Measurements from ENCODE around the gene NFATC2.

The NFATC2 gene

DNA sequence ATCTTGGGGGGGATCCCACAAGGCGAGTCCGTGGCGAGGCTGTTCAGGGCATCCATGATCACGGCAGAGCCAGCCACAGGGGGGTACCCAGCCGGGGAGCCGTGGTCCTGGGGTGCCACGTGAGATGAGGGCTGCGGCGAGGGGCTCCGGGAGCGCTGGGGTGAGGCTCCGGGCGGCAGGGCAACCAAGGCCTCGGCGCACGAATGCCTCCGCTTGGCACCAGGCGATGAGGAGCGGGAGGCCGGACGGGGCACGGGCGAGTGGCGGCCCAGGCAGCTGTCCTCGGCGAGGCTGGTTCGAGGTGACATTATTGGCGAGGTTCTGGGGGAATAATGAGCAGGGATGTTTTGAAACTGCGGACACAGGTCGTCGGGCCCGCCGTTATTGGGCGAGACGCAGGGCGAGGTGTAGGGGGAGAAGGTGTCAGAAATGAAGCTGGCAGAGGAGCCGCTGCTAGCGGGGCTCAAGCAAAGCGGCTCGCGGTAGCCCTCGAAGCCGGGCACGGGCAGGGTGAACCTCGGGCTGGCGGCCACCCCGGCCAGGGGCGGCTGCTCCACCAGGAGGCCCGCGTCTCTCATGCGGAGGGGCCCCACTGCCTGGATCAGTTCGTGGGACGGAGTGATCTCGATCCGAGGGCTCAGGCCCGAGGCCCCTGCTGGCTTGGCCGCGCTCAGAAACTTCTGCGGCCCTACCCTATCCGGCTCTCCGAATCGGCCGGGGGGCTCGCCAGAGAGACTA lies 19.1 kb downstream of the NFATC2 start (continued):
- TF ChIP-seq ZIC2 (tag by site-specific recombination; IDR thresholded peaks at IDR 0.05) (no peak), ZNF549 (tag by site-specific recombination; IDR thresholded peaks at IDR 0.05) (no peak), ZNF621 (tag by site-specific recombination; IDR thresholded peaks at IDR 0.05) (no peak), MYNN (tag by site-specific recombination; IDR thresholded peaks at IDR 0.05; ENCODE audit: borderline replicate concordance) (no peak), ZNF624 (tag by site-specific recombination; IDR thresholded peaks at IDR 0.05) (no peak), EGR2 (tag by site-specific recombination; IDR thresholded peaks at IDR 0.05; ENCODE audit: low read depth) (no peak), GFI1B (tag by site-specific recombination; IDR thresholded peaks at IDR 0.05) (no peak), ZNF626 (tag by site-specific recombination; IDR thresholded peaks at IDR 0.05) (no peak), ZNF121 (tag by site-specific recombination; IDR thresholded peaks at IDR 0.05) (no peak)
- TF ChIP-seq, protein P1, sequence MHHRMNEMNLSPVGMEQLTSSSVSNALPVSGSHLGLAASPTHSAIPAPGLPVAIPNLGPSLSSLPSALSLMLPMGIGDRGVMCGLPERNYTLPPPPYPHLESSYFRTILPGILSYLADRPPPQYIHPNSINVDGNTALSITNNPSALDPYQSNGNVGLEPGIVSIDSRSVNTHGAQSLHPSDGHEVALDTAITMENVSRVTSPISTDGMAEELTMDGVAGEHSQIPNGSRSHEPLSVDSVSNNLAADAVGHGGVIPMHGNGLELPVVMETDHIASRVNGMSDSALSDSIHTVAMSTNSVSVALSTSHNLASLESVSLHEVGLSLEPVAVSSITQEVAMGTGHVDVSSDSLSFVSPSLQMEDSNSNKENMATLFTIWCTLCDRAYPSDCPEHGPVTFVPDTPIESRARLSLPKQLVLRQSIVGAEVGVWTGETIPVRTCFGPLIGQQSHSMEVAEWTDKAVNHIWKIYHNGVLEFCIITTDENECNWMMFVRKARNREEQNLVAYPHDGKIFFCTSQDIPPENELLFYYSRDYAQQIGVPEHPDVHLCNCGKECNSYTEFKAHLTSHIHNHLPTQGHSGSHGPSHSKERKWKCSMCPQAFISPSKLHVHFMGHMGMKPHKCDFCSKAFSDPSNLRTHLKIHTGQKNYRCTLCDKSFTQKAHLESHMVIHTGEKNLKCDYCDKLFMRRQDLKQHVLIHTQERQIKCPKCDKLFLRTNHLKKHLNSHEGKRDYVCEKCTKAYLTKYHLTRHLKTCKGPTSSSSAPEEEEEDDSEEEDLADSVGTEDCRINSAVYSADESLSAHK (tag by site-specific recombination; IDR thresholded peaks at IDR 0.05): no peak

DNA sequence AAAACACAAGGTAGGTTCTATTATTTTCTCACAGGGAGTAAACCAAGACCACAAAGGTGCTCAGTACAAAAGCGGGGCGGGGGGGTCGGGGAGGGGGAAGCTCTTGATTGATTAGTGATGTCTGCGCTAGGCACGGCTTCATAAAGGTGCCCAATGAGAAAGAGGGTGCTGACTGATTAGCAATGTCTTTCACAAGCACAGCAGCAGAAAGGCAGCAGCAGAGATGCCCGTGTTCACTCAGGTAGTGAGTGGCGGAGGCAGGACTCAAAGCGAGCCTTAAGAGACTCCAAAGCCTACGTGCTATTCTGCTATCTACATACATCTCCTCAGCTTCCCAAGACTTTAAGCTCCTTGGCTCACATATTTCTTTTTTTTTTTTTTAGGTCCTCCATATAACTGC lies 20.3 kb downstream of the NFATC2 start:
- CTCF ChIA-PET: no interaction called here
- POLR2A ChIA-PET: no interaction called here
- no peak overlapping the region for H3K4me3 ChIP-seq (ENCODE audit: low read depth, low read length)
- no peaks in the 10 kb centered on the region for H3K4me1 ChIP-seq (ENCODE audit: control insufficient read depth, insufficient read depth, low read length)
- no peak overlapping the region for H3K27ac ChIP-seq (ENCODE audit: extremely low read depth, low read depth, low read length)
- no peaks in the 10 kb centered on the region for H3K36me3 ChIP-seq (ENCODE audit: control insufficient read depth in 2 of 2, insufficient read depth in 1 of 2, low read length in 2 of 2)
- TF ChIP-seq ZNF311 (tag by site-specific recombination; IDR thresholded peaks at IDR 0.05; ENCODE audit: borderline replicate concordance) (no peak), ZNF473 (tag by site-specific recombination; IDR thresholded peaks at IDR 0.05) (no peak), ZBTB17 (tag by site-specific recombination; IDR thresholded peaks at IDR 0.05) (peak; percentile 13; the same call in 1 of the 2 replicates)
- H3K9me3 ChIP-seq (ENCODE audit: control insufficient read depth, insufficient read depth, low read depth, low read length): no peaks in the 10 kb centered on the region

DNA sequence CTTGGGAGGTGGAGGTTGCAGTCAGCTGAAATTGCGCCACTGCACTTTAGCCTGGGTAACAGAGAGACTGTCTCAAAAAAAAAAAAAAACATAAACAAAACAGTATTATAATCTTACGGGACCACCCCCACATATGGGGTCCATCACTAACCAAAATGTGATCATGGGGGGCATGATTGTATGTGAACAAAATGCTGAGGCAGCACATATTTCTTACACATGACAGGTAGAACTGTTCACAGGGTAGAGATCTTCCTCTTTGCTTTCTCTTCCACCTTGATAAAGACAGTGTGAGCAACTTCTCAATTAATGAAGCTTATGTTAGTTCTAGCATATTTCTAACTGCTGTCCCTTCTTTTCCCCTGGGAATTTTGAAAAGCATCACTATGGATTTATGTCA lies 24.7 kb downstream of the NFATC2 start:
- ChIA-PET CTCF (no interaction called here), POLR2A (no interaction called here)
- Histone ChIP-seq H3K4me3 (ENCODE audit: low read depth, low read length) (no peak overlapping the region), H3K9me3 (ENCODE audit: control insufficient read depth, insufficient read depth, low read depth, low read length) (no peaks in the 10 kb centered on the region), H3K27ac (ENCODE audit: extremely low read depth, low read depth, low read length) (no peak overlapping the region), H3K36me3 (ENCODE audit: control insufficient read depth in 2 of 2, insufficient read depth in 1 of 2, low read length in 2 of 2) (no peaks in the 10 kb centered on the region), H3K4me1 (ENCODE audit: control insufficient read depth, insufficient read depth, low read length) (no peaks in the 10 kb centered on the region)
- TF ChIP-seq, protein P2, sequence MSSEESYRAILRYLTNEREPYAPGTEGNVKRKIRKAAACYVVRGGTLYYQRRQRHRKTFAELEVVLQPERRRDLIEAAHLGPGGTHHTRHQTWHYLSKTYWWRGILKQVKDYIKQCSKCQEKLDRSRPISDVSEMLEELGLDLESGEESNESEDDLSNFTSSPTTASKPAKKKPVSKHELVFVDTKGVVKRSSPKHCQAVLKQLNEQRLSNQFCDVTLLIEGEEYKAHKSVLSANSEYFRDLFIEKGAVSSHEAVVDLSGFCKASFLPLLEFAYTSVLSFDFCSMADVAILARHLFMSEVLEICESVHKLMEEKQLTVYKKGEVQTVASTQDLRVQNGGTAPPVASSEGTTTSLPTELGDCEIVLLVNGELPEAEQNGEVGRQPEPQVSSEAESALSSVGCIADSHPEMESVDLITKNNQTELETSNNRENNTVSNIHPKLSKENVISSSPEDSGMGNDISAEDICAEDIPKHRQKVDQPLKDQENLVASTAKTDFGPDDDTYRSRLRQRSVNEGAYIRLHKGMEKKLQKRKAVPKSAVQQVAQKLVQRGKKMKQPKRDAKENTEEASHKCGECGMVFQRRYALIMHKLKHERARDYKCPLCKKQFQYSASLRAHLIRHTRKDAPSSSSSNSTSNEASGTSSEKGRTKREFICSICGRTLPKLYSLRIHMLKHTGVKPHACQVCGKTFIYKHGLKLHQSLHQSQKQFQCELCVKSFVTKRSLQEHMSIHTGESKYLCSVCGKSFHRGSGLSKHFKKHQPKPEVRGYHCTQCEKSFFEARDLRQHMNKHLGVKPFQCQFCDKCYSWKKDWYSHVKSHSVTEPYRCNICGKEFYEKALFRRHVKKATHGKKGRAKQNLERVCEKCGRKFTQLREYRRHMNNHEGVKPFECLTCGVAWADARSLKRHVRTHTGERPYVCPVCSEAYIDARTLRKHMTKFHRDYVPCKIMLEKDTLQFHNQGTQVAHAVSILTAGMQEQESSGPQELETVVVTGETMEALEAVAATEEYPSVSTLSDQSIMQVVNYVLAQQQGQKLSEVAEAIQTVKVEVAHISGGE (tag by site-specific recombination; conservative IDR thresholded peaks at IDR 0.05; ENCODE audit: low read depth): no peak
- TF ChIP-seq REPIN1 (tag by site-specific recombination; IDR thresholded peaks at IDR 0.05; ENCODE audit: low read depth) (no peak), ZBTB17 (tag by site-specific recombination; IDR thresholded peaks at IDR 0.05) (no peak), ZNF292 (tag by site-specific recombination; IDR thresholded peaks at IDR 0.05; ENCODE audit: borderline replicate concordance, low read depth) (no peak), ZNF501 (tag by site-specific recombination; IDR thresholded peaks at IDR 0.05) (no peak), ZNF350 (tag by site-specific recombination; IDR thresholded peaks at IDR 0.05) (no peak), ZNF843 (tag by site-specific recombination; IDR thresholded peaks at IDR 0.05) (no peak), GFI1B (tag by site-specific recombination; IDR thresholded peaks at IDR 0.05) (no peak), OSR2 (tag by site-specific recombination; IDR thresholded peaks at IDR 0.05) (no peak), KLF10 (tag by site-specific recombination; IDR thresholded peaks at IDR 0.05) (no peak)

Data from HEK293 (cell line).